ENCODE data around the gene BTNL9.

- TF ChIP-seq CTCF (optimal IDR thresholded peaks at IDR 0.05 in 1 of 3, IDR thresholded peaks at IDR 0.05 in 1 of 3, conservative IDR thresholded peaks at IDR 0.05 in 1 of 3; ENCODE audit: extremely low read depth in 1 of 3, insufficient read depth in 2 of 3, low read length in 3 of 3) (no peak), EZH2 (IDR thresholded peaks at IDR 0.05; ENCODE audit: low read length) (no peak)
Observed at GRCh38 chr5:181086026-181086883, 46.2 kb downstream of the BTNL9 start.
